Muscle layer of colon (tissue), 2 donors: ENCODE results near the gene UVRAG.
"Not testable (repeated sequence)": the region's sequence is repeated elsewhere in the genome, so short reads cannot be mapped to it uniquely, and the experiment has no call there.

Source experiments
- H3K27ac ChIP-seq: one replicate; pipeline ENCODE4 v1.7.0; 2013; ENCODE audit warnings: low read depth, mild to moderate bottlenecking, low read length, moderate library complexity
- H3K27me3 ChIP-seq, 2 donors: one replicate each; pipeline ENCODE4 v1.7.0; 2013; ENCODE audit warnings: low read length in 2 of 2, mild to moderate bottlenecking in 2 of 2; ENCODE audit not compliant: insufficient read depth in 2 of 2, control insufficient read depth in 1 of 2
- H3K36me3 ChIP-seq: one replicate; pipeline ENCODE4 v1.7.0; 2013; ENCODE audit warnings: mild to moderate bottlenecking, low read length; ENCODE audit not compliant: insufficient read depth
- H3K4me1 ChIP-seq: one replicate; pipeline ENCODE4 v1.7.0; 2013; ENCODE audit warnings: mild to moderate bottlenecking, low read length; ENCODE audit not compliant: insufficient read depth
- H3K4me3 ChIP-seq, 2 donors: one replicate each; pipeline ENCODE4 v1.7.0; 2013; ENCODE audit warnings: low read length in 2 of 2, low read depth in 1 of 2, mild to moderate bottlenecking in 1 of 2, moderate library complexity in 1 of 2
- H3K9ac ChIP-seq: one replicate; pipeline ENCODE4 v1.7.0; 2013; ENCODE audit warnings: low read length
- H3K9me3 ChIP-seq: one replicate; pipeline ENCODE4 v1.7.0; 2013; ENCODE audit warnings: mild to moderate bottlenecking, low read length
- donor health status: abdominal sarcoma.
- donor health status: Adenocarcinoma of cecum.

UVRAG gene

GRCh38 chr11:75872887-75873416 is 57.9 kb downstream of the UVRAG start:
- H3K27ac ChIP-seq: no peak overlapping the region
- no peak overlapping the region for H3K4me3 ChIP-seq
- H3K9ac ChIP-seq: no peak overlapping the region
- H3K4me1 ChIP-seq: peaks cover 34% of the 10 kb centered on the region
- no peaks in the 10 kb centered on the region for H3K9me3 ChIP-seq
- no peaks in the 10 kb centered on the region for H3K27me3 ChIP-seq
- no peaks in the 10 kb centered on the region for H3K36me3 ChIP-seq

DNA sequence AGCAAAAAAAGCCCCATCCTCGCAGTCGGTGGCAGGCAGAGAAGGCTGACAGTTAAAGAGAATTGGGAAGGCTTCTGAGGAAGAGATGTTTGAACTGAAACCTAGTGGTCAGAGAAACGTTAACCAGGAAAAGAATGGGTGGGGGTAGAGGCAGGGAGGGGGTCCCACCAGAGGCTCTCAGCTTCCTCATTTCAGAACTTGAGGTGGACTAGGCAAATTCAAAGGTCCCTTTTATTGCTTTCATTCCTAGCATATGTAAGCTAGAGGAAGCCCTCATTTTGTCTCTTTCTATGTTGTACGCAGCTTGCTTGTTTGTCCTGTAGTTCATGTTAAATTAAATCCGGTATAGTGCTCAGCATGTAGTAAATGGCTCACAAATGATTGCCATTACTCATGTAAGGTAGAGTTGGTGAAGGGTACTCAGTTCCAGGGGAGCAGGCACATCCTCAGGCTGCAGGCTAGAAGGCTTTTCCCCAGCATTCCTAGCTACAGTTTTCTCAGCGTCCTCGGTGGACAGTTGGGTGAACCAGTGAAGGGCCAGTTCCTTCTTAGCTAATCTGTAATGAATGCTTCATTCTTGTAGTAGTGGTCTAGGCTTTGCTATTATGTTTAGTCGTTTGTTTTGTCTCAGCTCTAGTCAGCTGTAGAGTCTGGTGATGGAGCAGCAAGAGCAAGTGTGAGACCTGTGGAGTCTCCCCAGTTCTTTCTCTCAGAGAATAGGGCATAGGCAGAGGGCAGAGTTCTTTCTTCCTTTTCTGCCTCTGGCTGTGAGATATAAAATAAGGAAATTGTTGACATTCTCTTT is 58.6 kb downstream of the UVRAG start:
- Histone ChIP-seq H3K27ac (no peak overlapping the region), H3K4me1 (peaks cover 30% of the 10 kb centered on the region), H3K4me3 (no peak overlapping the region), H3K9ac (no peak overlapping the region), H3K9me3 (no peaks in the 10 kb centered on the region), H3K27me3 (no peaks in the 10 kb centered on the region), H3K36me3 (no peaks in the 10 kb centered on the region)

GRCh38 chr11:75874684-75875341 is 59.8 kb downstream of the UVRAG start:
- no peak overlapping the region for H3K27ac ChIP-seq
- H3K36me3 ChIP-seq: no peaks in the 10 kb centered on the region
- no peaks in the 10 kb centered on the region for H3K9me3 ChIP-seq
- H3K4me1 ChIP-seq: peaks cover 20% of the 10 kb centered on the region
- H3K9ac ChIP-seq: no peak overlapping the region
- H3K4me3 ChIP-seq: no peak overlapping the region
- H3K27me3 ChIP-seq: no peaks in the 10 kb centered on the region

- H3K36me3 ChIP-seq, H3K9me3 ChIP-seq, H3K9ac ChIP-seq, H3K4me3 ChIP-seq, H3K27me3 ChIP-seq, H3K27ac ChIP-seq: not testable (repeated sequence)
- H3K4me1 ChIP-seq: peaks cover 16% of the 10 kb centered on the region
Observed at GRCh38 chr11:75877327-75877726, 62.3 kb downstream of the UVRAG start.

- H3K27me3 ChIP-seq, H3K36me3 ChIP-seq, H3K9ac ChIP-seq, H3K4me3 ChIP-seq, H3K27ac ChIP-seq, H3K9me3 ChIP-seq: not testable (repeated sequence)
- H3K4me1 ChIP-seq: peaks cover 11% of the 10 kb centered on the region
Observed at GRCh38 chr11:75877931-75878330, 62.9 kb downstream of the UVRAG start.

DNA sequence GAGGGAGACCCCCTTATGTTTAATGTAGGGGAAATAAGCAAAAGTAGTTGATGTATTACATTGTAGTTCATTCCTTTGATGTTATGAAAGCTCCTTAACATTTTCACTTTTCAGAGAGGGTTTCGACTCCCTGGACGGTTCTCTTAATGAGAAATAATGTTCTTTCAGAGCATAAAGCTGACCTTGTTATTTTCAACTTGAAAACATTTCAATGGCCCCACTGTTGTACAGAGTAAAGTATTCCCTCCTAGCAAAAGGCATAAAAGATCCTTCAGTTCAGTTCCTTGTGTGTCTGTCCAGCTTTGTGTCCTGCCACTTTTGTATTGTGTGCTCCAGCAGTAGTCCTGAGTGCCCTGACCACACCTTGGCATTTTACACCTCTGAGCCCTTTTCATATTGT is 63.9 kb downstream of the UVRAG start:
- H3K9ac ChIP-seq: no peak overlapping the region
- H3K27me3 ChIP-seq: no peaks in the 10 kb centered on the region
- H3K36me3 ChIP-seq: no peaks in the 10 kb centered on the region
- H3K27ac ChIP-seq: no peak overlapping the region
- peaks cover 9% of the 10 kb centered on the region for H3K4me1 ChIP-seq
- H3K9me3 ChIP-seq: no peaks in the 10 kb centered on the region
- no peak overlapping the region for H3K4me3 ChIP-seq

DNA sequence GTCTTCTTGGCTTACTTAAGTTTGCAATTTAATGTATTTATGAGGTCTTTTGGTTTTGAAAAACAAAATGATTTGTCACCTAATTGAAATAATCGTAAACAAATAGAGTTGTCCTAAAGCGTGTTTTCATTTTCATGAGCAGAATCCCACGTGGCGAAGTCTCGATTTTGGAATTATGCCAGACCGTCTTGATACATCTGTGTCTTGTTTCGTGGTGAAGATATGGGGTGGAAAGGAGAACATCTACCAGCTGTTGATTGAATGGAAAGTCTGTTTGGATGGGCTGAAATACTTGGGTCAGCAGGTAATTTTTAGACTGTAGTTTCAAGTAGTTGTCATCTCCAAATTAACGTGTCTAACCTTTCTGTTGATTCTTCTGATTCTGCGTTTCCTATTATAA is 64.7 kb downstream of the UVRAG start:
- H3K36me3 ChIP-seq: no peaks in the 10 kb centered on the region
- no peak overlapping the region for H3K4me3 ChIP-seq
- no peaks in the 10 kb centered on the region for H3K27me3 ChIP-seq
- H3K9me3 ChIP-seq: no peaks in the 10 kb centered on the region
- no peak overlapping the region for H3K27ac ChIP-seq
- no peak overlapping the region for H3K9ac ChIP-seq
- H3K4me1 ChIP-seq: peaks cover 7% of the 10 kb centered on the region

- H3K4me1 ChIP-seq, H3K4me3 ChIP-seq, H3K9me3 ChIP-seq, H3K36me3 ChIP-seq, H3K27me3 ChIP-seq, H3K27ac ChIP-seq, H3K9ac ChIP-seq: not testable (repeated sequence)
Observed at GRCh38 chr11:75880343-75880742, 65.3 kb downstream of the UVRAG start.

- no peaks in the 10 kb centered on the region for H3K27me3 ChIP-seq
- no peaks in the 10 kb centered on the region for H3K36me3 ChIP-seq
- no peaks in the 10 kb centered on the region for H3K4me1 ChIP-seq
Observed at GRCh38 chr11:75884321-75884720, 69.3 kb downstream of the UVRAG start.

DNA sequence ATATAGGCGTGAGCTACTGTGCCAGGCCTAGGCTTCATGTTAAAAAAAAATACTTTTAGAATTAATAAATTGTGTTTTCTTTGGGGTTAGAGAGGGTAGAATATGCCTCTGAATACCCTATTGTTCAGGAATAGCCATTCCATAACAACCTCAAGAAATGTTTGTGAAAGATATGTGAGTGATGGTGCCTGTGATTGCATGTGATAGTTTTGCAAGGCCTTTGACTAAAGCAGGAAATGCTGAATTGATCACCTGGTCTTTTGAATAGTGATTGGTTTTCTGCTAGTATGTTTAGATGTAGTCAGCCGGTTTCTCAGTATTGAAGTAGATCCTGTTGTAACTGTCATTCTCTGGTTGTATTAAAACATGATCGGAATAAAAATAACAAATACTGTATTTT is 73.4 kb downstream of the UVRAG start:
- no peaks in the 10 kb centered on the region for H3K4me1 ChIP-seq
- no peaks in the 10 kb centered on the region for H3K9me3 ChIP-seq
- H3K36me3 ChIP-seq: peaks cover 11% of the 10 kb centered on the region
- no peak overlapping the region for H3K9ac ChIP-seq
- no peak overlapping the region for H3K4me3 ChIP-seq
- H3K27me3 ChIP-seq: no peaks in the 10 kb centered on the region
- H3K27ac ChIP-seq: no peak overlapping the region

More at GRCh38 chr11:75884321-75884720, 69.3 kb downstream of the UVRAG start:
- Histone ChIP-seq H3K9me3 (no peaks in the 10 kb centered on the region), H3K4me3 (no peak overlapping the region), H3K9ac (no peak overlapping the region), H3K27ac (no peak overlapping the region)

DNA sequence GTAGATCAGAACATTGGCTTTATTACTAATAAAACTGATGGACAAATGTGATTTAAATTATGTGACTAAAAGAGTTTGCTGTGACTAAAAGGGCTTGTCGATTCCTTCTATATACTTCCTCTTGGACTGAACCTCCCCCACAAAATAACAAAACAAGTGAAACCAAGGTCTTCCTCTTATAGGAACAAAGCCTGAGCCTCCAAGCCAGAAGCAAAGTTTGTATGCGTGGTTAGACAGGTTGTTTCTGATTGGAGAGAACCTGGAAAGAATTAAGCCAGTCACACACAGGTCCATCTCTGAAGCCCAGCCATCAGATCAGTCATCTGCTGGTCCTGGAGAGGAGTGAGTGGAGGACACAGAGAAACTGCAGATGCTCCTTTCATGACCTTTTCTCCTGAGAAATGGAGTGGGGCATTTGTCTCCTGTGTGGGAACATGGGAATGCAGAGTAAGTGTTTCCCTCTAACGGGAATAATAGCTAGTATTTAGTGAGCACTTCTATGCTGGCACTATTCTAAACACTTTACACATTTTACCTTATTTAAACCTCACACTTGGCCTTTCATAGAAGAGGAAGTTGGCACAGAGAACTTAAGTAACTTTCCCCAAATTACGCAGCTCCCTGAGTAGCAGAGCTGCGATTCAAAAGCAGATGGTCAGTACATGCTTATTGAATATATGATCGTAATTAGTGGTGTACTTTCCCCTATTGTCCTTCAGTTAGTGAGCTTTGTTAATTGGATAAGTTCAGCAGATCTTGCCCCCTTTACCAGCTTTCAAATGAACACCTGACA is 77.1 kb downstream of the UVRAG start:
- Histone ChIP-seq H3K9ac (no peak overlapping the region), H3K4me1 (peaks cover 4% of the 10 kb centered on the region), H3K27me3 (no peaks in the 10 kb centered on the region), H3K9me3 (no peaks in the 10 kb centered on the region), H3K4me3 (no peak overlapping the region), H3K36me3 (peaks cover 11% of the 10 kb centered on the region), H3K27ac (no peak overlapping the region)
